Stomach (tissue), 9 donors: ENCODE measurements around the gene FGD3. TPM values are rescaled to one million over a fixed set of nuclear protein-coding genes. Genes with fewer than 3 reads are reported as not detected.

ENCODE experiments used
- DNase-seq, 2 donors: peaks; one replicate each; pipeline versions ENCODE4 v3.0.0 to v3.0.0-alpha.2; 2013 to 2019
- H3K27ac ChIP-seq, 5 donors: fragments of 200-600 bp in 4 of 5; sonication (generic) in 4 of 5; one replicate each; pipeline ENCODE4 v1.5.1; 2013 to 2019; ENCODE audit warnings: mild to moderate bottlenecking in 1 of 5, moderate library complexity in 1 of 5
- H3K27me3 ChIP-seq, 3 donors: fragments of 200-600 bp; sonication (generic); one replicate each; pipeline ENCODE4 v1.5.1; 2017 to 2019; ENCODE audit warnings: mixed run types in 1 of 3
- H3K36me3 ChIP-seq, 4 donors: fragments of 200-600 bp; sonication (generic); 1 replicate in 3 of 4; 2 replicates in 1 of 4; pipeline ENCODE4 v1.5.1; 2016 to 2019
- H3K4me1 ChIP-seq, 4 donors: fragments of 200-600 bp; sonication (generic); one replicate each; pipeline ENCODE4 v1.5.1; 2016 to 2019
- H3K4me3 ChIP-seq, 4 donors: fragments of 200-600 bp; sonication (generic) in 3 of 4; one replicate each; pipeline ENCODE4 v1.5.1; 2016 to 2019; ENCODE audit warnings: mild to moderate bottlenecking in 1 of 4
- H3K9me3 ChIP-seq, 4 donors: fragments of 200-600 bp; sonication (generic); one replicate each; pipeline ENCODE4 v1.5.1; 2016 to 2019
- EP300 ChIP-seq: sonication (generic); formaldehyde crosslinking; IDR thresholded peaks from one replicate; pipeline ENCODE4 v1.6.1; 2017; ENCODE audit warnings: antibody characterized with exemption
- POLR2A ChIP-seq, 4 donors: fragments of 450-650 bp; IDR thresholded peaks; one replicate each; pipeline ENCODE4 v1.6.1; 2016; ENCODE audit warnings: antibody characterized with exemption in 4 of 4, control low read depth in 2 of 4, mild to moderate bottlenecking in 1 of 4, moderate library complexity in 1 of 4
- POLR2AphosphoS5 ChIP-seq, 3 donors: sonication (generic); formaldehyde crosslinking; IDR thresholded peaks; one replicate each; pipeline ENCODE4 v1.6.1; 2016; ENCODE audit warnings: antibody characterized with exemption in 3 of 3
- WGBS, 5 donors: extraction: QIAGEN DNeasy Blood & Tissue Kit in 3 of 5; methylation state at CpG; one replicate each; pipeline versions ENCODE4 v1.1.5 to v1.1.7; 2013 to 2018; 5-methylcytosine and 5-hydroxymethylcytosine counted together
- intact Hi-C: fragments of 100-400 bp; cut with DNase I; formaldehyde crosslinking; loops from one replicate; pipeline ENCODE4 v1.15.1; 2023; ENCODE audit warnings: low total_unique reads
- polyA plus RNA-seq, 3 donors: library from polyadenylated mRNA; stranded (reverse); fragments of 200-250 nt; gene quantifications; one replicate each; pipeline ENCODE4 v1.2.3, GENCODE V29; 2013
- total RNA-seq, 5 donors: library from RNA; depleted of rRNA; stranded (reverse); fragments of >200 nt; gene quantifications; one replicate each; pipeline versions ENCODE4 v1.1.0 to v1.2.3, GENCODE V29; 2014 to 2016
- TF ChIP-seq, protein P1 (sequence below), 7 experiments: fragments of 450-650 bp in 4 of 7; fragments of 200-600 bp in 3 of 7; sonication (generic) in 3 of 7; IDR thresholded peaks; one replicate each; pipeline ENCODE4 v1.5.1; 2016 to 2019; ENCODE audit warnings: antibody characterized with exemption in 7 of 7, control low read depth in 2 of 7, mild to moderate bottlenecking in 1 of 7
- donor health status: healthy with polysubstance abuse.
- donor health status: Bipolar disorder and iron deficiency.
- donor health status: healthy.

The FGD3 gene
- total and polyA plus RNA-seq, 8 donors = 1.7 to 8.8 (median 2.4) TPM

DNA sequence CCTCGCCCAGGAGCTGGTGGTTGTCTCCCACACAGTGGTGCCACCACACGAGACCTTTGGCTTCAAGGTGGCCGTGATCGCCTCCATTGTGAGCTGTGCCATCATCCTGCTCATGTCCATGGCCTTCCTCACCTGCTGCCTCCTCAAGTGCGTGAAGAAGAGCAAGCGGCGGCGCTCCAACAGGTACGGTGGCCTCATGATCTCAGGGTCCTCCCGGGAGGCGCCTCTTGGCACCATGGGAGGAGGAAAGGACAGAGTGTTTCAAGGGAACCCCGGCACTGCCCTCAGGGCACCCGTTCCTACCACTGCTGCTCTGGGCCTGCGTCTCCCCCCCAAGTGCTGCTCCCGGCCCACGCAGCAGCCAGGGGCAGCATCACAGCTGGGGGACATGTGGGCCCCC lies 130.5 kb downstream of the FGD3 start:
- intact Hi-C loops = no loop called here
- H3K9me3 ChIP-seq = no peaks in the 10 kb centered on the region
- no peak for DNase-seq
- H3K36me3 ChIP-seq = no peaks in the 10 kb centered on the region
- 96 to 97% (median 97%) methylated on average over 10 to 16 of the region's 16 CpGs for WGBS, 5 donors
- no peaks in the 10 kb centered on the region for H3K27me3 ChIP-seq
- no peak overlapping the region for H3K4me3 ChIP-seq
- no peak overlapping the region for H3K27ac ChIP-seq
- TF ChIP-seq POLR2AphosphoS5 (IDR thresholded peaks at IDR 0.05) (no peak), EP300 (no peak), POLR2A (IDR thresholded peaks at IDR 0.05) (no peak)
- TF ChIP-seq, protein P1, sequence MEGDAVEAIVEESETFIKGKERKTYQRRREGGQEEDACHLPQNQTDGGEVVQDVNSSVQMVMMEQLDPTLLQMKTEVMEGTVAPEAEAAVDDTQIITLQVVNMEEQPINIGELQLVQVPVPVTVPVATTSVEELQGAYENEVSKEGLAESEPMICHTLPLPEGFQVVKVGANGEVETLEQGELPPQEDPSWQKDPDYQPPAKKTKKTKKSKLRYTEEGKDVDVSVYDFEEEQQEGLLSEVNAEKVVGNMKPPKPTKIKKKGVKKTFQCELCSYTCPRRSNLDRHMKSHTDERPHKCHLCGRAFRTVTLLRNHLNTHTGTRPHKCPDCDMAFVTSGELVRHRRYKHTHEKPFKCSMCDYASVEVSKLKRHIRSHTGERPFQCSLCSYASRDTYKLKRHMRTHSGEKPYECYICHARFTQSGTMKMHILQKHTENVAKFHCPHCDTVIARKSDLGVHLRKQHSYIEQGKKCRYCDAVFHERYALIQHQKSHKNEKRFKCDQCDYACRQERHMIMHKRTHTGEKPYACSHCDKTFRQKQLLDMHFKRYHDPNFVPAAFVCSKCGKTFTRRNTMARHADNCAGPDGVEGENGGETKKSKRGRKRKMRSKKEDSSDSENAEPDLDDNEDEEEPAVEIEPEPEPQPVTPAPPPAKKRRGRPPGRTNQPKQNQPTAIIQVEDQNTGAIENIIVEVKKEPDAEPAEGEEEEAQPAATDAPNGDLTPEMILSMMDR (IDR thresholded peaks at IDR 0.05) = no peak
- H3K4me1 ChIP-seq = peaks cover 0 to 12% (median 2%) of the 10 kb centered on the region in 4 donors

DNA sequence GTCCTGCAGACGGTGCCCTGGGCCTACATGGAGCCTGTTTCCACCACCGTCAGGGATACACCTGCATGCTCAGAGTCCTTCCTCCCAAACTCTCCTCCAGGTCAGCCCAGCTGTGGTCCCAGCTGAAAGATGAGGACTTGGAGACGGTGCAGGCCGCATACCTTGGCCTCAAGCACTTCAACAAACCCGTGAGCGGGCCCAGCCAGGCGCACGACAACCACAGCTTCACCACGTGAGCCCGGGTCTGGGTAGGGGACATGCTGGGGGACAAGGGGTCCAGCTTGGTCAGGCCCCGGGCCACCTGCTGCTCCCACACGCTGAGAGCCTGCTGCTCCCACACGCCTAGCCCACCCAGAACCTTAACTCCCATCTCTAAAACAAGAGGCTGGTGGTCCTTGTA lies 132.0 kb downstream of the FGD3 start:
- 91 to 95% (median 93%) methylated on average over 9 to 13 of the region's 13 CpGs for WGBS, 5 donors
- Histone ChIP-seq H3K36me3 (peaks cover 0 to 3% (median under 1%) of the 10 kb centered on the region in 4 donors), H3K27me3 (no peaks in the 10 kb centered on the region), H3K4me3 (no peak overlapping the region), H3K27ac (no peak overlapping the region), H3K4me1 (peaks cover 0 to 9% (median 0%) of the 10 kb centered on the region in 4 donors), H3K9me3 (no peaks in the 10 kb centered on the region)
- no peak for TF ChIP-seq EP300
- no peak for TF ChIP-seq POLR2AphosphoS5 (IDR thresholded peaks at IDR 0.05)
- TF ChIP-seq POLR2A (IDR thresholded peaks at IDR 0.05) = no peak
- TF ChIP-seq, protein P1 (IDR thresholded peaks at IDR 0.05) = no peak
- no peak for DNase-seq
- intact Hi-C loops = no loop called here

DNA sequence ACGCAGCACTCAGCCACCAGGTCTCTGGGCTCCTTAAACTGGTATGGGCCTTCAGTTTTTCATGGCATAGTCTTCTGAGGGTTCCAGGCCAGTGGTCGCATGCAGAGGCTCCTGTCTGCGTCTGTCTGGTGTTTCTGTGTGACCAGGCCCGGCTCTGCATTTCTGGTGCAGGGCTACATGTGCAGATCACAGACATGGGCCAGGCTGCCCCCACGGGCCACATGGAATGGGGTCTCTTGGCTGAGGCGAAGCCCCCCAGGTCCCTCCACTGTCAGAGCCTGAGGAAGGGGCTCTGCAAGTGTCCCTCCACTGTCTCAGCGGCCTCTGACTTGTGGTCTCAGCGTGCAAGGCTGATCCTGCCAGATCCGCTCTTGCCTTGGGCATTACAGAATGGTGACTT lies 133.1 kb downstream of the FGD3 start:
- Histone ChIP-seq H3K9me3 (no peaks in the 10 kb centered on the region), H3K36me3 (peaks cover 0 to 8% (median 6%) of the 10 kb centered on the region in 4 donors), H3K4me3 (no peak overlapping the region), H3K27me3 (no peaks in the 10 kb centered on the region), H3K27ac (no peak overlapping the region), H3K4me1 (peaks cover 0 to 9% (median 0%) of the 10 kb centered on the region in 4 donors)
- intact Hi-C loops = no loop called here
- DNase-seq = no peak
- WGBS, 5 donors = 91 to 94% (median 93%) methylated on average over 9 of the region's 9 CpGs
- TF ChIP-seq, protein P1 (IDR thresholded peaks at IDR 0.05) = no peak
- TF ChIP-seq POLR2AphosphoS5 (IDR thresholded peaks at IDR 0.05) = no peak
- no peak for TF ChIP-seq POLR2A (IDR thresholded peaks at IDR 0.05)
- no peak for TF ChIP-seq EP300

DNA sequence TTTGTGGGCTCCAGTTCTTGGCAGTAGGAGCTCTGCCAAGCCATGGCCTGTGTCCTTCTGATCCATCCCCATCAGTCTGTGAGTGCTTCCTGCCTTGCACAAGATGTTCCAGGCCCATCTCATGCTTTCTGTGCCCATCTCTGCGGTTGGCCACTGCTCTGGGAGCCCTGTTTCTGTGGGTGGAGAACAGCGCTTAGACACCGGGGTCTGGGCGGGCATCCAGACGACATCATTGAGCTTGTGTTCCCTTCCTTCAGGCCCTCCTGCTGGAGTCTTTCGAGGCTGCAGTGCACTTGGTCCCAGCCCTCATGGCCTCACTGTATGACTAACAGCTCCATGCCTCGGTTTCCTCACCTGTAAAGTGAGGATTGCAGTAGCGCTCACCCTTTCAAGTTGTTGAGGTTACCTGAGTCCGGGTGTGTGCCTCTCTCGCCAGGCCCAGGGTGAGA lies 133.8 kb downstream of the FGD3 start:
- Histone ChIP-seq H3K4me3 (no peak overlapping the region), H3K36me3 (peaks cover 0 to 12% (median 6%) of the 10 kb centered on the region in 4 donors), H3K27me3 (no peaks in the 10 kb centered on the region), H3K9me3 (no peaks in the 10 kb centered on the region), H3K4me1 (peaks cover 0 to 9% (median 0%) of the 10 kb centered on the region in 4 donors), H3K27ac (peak overlapping the region in 1 of 5 donors; percentile 36)
- WGBS, 5 donors = 92 to 97% (median 95%) methylated on average over 8 to 10 of the region's 10 CpGs
- intact Hi-C loops = no loop called here
- no peak for TF ChIP-seq POLR2AphosphoS5 (IDR thresholded peaks at IDR 0.05)
- peak in 1 of 2 donors; percentile 12 for DNase-seq

DNA sequence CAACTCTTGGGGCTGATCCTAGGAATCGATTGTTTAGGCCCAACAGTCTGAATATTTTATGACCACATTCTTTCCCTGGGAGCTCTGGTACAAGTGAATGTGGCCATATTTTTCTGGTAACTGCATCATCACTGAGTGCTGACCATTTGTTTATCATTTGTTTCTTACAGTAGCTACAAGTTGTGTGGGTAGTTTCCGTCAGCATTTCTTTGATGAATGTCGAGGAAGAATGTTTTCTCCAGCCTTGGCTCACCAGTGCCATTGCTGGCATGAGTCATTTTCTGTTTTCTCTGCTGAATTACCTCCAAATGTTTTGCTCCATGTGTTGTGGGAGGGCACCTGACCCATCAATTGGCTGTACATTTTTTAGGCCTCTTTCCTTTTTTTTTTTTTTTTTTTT lies 134.6 kb downstream of the FGD3 start:
- Histone ChIP-seq H3K27me3 (no peaks in the 10 kb centered on the region), H3K36me3 (peaks cover 0 to 12% (median 6%) of the 10 kb centered on the region in 4 donors), H3K9me3 (no peaks in the 10 kb centered on the region), H3K4me3 (no peak overlapping the region), H3K27ac (peak overlapping the region in 2 of 5 donors; percentile 23 to 36), H3K4me1 (peaks cover 0 to 9% (median 0%) of the 10 kb centered on the region in 4 donors)
- 54 to 80% (median 76%) methylated on average over 3 of the region's 3 CpGs for WGBS, 5 donors
- DNase-seq = peak in 1 of 2 donors; percentile 34
- intact Hi-C loops = no loop called here
- TF ChIP-seq POLR2AphosphoS5 (IDR thresholded peaks at IDR 0.05) (no peak), EP300 (no peak), POLR2A (IDR thresholded peaks at IDR 0.05) (no peak)
- TF ChIP-seq, protein P1 (IDR thresholded peaks at IDR 0.05) = no peak
